Large intestine (tissue), 3 donors: Measurements from ENCODE around the gene CFAP65. TPM values are rescaled to one million over a fixed set of nuclear protein-coding genes. Genes with fewer than 3 reads are reported as not detected.

Source experiments
- DNase-seq, 2 donors: peaks; one replicate each; pipeline versions ENCODE4 v3.0.0 to v3.0.0-alpha.2; 2013
- H3K27ac ChIP-seq: one replicate; pipeline ENCODE4 v1.5.1; 2013; ENCODE audit warnings: low read length
- H3K27me3 ChIP-seq: 2 replicates; pipeline ENCODE4 v1.6.1; 2013; ENCODE audit warnings: low read length; ENCODE audit not compliant: control insufficient read depth, insufficient read depth
- H3K36me3 ChIP-seq: 2 replicates; pipeline ENCODE4 v1.6.1; 2013; ENCODE audit warnings: low read length; ENCODE audit not compliant: control insufficient read depth, insufficient read depth
- H3K4me1 ChIP-seq: one replicate; pipeline ENCODE4 v1.6.1; 2013; ENCODE audit warnings: low read length; ENCODE audit not compliant: control insufficient read depth, insufficient read depth
- H3K4me3 ChIP-seq: one replicate; pipeline ENCODE4 v1.5.1; 2013; ENCODE audit warnings: low read length
- H3K9me3 ChIP-seq: one replicate; pipeline ENCODE4 v1.6.1; 2013; ENCODE audit warnings: mild to moderate bottlenecking, low read depth, low read length, moderate library complexity; ENCODE audit not compliant: control insufficient read depth
- WGBS: methylation state at CpG from one replicate; pipeline ENCODE4 v1.1.5; 2013; ENCODE audit warnings: low lambda C conversion rate; ENCODE audit not compliant: insufficient coverage; 5-methylcytosine and 5-hydroxymethylcytosine counted together
- polyA plus RNA-seq: library from polyadenylated mRNA; unstranded; fragments of 120-200 nt; gene quantifications from one replicate; pipeline ENCODE4 v1.2.1, GENCODE V29; 2013

CFAP65 gene
- polyA plus RNA-seq, 1 donor, result 3.4 TPM

DNA sequence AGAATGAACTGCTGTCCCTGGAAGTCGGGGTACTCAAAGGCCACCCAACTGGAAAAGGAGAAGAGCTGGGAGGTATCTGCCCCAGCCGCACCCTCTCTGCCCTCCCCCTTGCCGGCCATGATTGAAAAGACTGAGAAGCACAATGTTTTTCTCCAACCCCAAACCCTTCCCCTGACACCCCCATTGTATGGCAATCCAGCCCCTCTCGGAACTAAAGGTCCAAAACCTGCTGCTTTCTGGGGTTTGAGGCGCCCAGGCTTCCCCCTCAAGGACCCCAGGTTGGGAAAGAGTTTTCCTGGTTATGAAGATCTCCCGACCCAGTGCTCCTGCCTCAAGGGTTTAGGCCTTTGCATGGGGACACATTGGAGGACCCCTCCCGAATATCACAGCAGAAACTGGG is 49.1 kb downstream of the CFAP65 start:
- no peaks in the 10 kb centered on the region for H3K36me3 ChIP-seq
- no peak for DNase-seq
- WGBS, result no CpG with 5 or more reads among the region's 7 CpGs
- H3K4me1 ChIP-seq, result peaks cover 16% of the 10 kb centered on the region
- H3K9me3 ChIP-seq, result peaks cover 12% of the 10 kb centered on the region
- H3K27ac ChIP-seq, result no peak overlapping the region
- peaks cover 98% of the 10 kb centered on the region for H3K27me3 ChIP-seq
- no peak overlapping the region for H3K4me3 ChIP-seq

DNA sequence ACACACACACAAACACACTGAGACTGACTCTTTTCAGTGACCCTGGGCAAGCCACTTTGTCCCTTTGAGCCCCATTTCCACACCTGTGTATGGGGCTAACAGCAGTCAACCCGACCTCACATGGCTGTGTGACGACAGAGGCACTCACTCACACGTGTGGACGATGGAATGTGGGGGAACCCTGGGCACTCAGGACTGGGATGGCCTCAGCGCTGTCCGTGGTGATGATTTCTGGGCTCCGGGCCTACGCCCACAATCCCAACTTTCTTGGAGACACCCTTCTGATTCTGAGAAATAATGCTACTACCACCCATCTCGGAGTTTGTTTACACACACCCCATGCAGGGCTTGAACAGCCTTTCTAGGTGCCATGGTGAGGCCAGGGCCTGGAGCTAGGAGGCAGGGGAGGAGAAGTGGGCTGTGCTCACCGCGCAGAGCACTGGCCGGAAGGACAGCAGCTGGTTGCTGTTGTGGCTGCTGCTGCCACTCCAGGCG is 49.6 kb downstream of the CFAP65 start:
- Histone ChIP-seq H3K27me3 (peaks cover 99% of the 10 kb centered on the region), H3K9me3 (peaks cover 12% of the 10 kb centered on the region), H3K36me3 (no peaks in the 10 kb centered on the region), H3K4me3 (no peak overlapping the region), H3K27ac (no peak overlapping the region), H3K4me1 (peaks cover 16% of the 10 kb centered on the region)
- peak in 1 of 2 donors; percentile 55 for DNase-seq
- no CpG with 5 or more reads among the region's 13 CpGs for WGBS

DNA sequence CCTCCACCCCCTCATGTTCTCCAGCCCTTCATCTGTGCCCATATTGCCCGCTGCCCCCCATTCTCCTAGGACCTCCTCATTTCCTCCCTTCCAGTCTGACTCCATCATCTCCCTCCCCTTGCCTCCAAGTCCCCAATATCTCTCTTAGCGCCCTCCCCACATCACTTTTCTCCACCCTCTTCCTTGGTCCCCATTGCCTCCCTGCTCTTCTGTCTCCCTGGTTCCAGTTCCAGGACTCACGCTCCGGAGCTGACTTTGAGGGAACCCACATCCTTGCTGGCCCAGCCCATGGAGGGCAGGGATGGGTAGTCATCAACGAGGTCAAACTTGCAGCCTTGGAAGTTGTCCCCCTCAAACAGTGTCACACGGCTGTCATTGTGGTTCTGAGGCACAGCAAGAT is 50.7 kb downstream of the CFAP65 start:
- Histone ChIP-seq H3K4me3 (no peak overlapping the region), H3K9me3 (peaks cover 13% of the 10 kb centered on the region), H3K27ac (no peak overlapping the region), H3K36me3 (no peaks in the 10 kb centered on the region), H3K27me3 (peaks cover 99% of the 10 kb centered on the region), H3K4me1 (peaks cover 13% of the 10 kb centered on the region)
- DNase-seq, result no peak
- WGBS, result 17% methylated on average over 1 of the region's 6 CpGs

- no peak for DNase-seq
These were observed 51.3 kb downstream of the CFAP65 start for GRCh38 chr2:218990052-218990451.

GRCh38 chr2:218988650-218989049 is 52.7 kb downstream of the CFAP65 start:
- Histone ChIP-seq H3K4me3 (no peak overlapping the region), H3K27me3 (peaks cover 99% of the 10 kb centered on the region), H3K36me3 (no peaks in the 10 kb centered on the region), H3K4me1 (peaks cover 6% of the 10 kb centered on the region), H3K27ac (no peak overlapping the region), H3K9me3 (peaks cover 19% of the 10 kb centered on the region)
- DNase-seq, result no peak
- WGBS, result no CpG with 5 or more reads among the region's 2 CpGs

More at GRCh38 chr2:218990052-218990451, 51.3 kb downstream of the CFAP65 start:
- peaks cover 13% of the 10 kb centered on the region for H3K4me1 ChIP-seq
- H3K4me3 ChIP-seq, result no peak overlapping the region
- no peaks in the 10 kb centered on the region for H3K36me3 ChIP-seq
- peaks cover 99% of the 10 kb centered on the region for H3K27me3 ChIP-seq
- no peak overlapping the region for H3K27ac ChIP-seq
- WGBS, result no CpG with 5 or more reads among the region's 9 CpGs
- peaks cover 17% of the 10 kb centered on the region for H3K9me3 ChIP-seq

GRCh38 chr2:218988164-218988563 is 53.2 kb downstream of the CFAP65 start:
- DNase-seq, result no peak
- peaks cover 99% of the 10 kb centered on the region for H3K27me3 ChIP-seq
- no CpG with 5 or more reads among the region's 3 CpGs for WGBS

DNA sequence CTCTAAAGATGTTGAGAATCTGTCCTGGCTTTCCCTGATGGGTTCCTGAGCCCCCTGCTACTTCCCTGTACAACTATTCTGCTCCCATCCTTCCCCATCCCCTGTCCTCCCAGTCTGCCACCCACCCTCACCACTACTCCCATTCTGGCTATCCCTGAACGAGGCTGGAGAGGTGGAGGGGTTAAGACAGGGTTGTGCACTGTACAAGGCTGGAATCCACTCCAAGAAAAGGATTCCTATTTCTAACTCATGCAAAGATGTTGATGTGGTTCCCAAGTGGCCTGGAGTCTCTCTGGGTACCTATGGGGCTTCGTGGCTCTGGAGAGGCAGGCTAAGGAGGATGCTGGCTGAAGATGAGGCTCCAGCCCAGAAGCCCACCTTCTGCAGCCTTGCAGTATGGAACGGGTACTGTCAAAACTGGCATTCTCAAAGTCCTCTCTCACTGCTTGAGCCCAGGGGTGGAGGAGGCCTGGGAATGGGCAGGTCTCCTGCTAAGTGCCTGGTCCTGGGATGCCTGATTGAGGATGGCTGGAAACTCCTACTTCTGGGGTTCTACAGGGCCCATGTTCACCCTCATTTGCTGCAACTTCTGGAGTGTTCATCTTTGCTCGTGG is 55.1 kb downstream of the CFAP65 start:
- Histone ChIP-seq H3K36me3 (no peaks in the 10 kb centered on the region), H3K9me3 (peaks cover 13% of the 10 kb centered on the region), H3K4me3 (no peak overlapping the region), H3K27ac (no peak overlapping the region), H3K4me1 (peaks cover 6% of the 10 kb centered on the region), H3K27me3 (peaks cover 99% of the 10 kb centered on the region)
- 0% methylated on average over 1 of the region's 4 CpGs for WGBS
- no peak for DNase-seq

More at GRCh38 chr2:218988164-218988563, 53.2 kb downstream of the CFAP65 start:
- Histone ChIP-seq H3K4me3 (no peak overlapping the region), H3K9me3 (peaks cover 14% of the 10 kb centered on the region), H3K4me1 (peaks cover 1% of the 10 kb centered on the region), H3K36me3 (no peaks in the 10 kb centered on the region), H3K27ac (no peak overlapping the region)

- H3K4me1 ChIP-seq, result peaks cover 10% of the 10 kb centered on the region
- no peak overlapping the region for H3K27ac ChIP-seq
- H3K36me3 ChIP-seq, result no peaks in the 10 kb centered on the region
- no peak for DNase-seq
- H3K4me3 ChIP-seq, result no peak overlapping the region
- peaks cover 13% of the 10 kb centered on the region for H3K9me3 ChIP-seq
- H3K27me3 ChIP-seq, result peaks cover 98% of the 10 kb centered on the region
- WGBS, result 3% methylated on average over 8 of the region's 49 CpGs
These were observed 55.8 kb downstream of the CFAP65 start for GRCh38 chr2:218985325-218986091.

GRCh38 chr2:218985021-218985324 is 56.3 kb downstream of the CFAP65 start, which contains the start of gene FEV:
Gene FEV, minus strand, starts transcription at chr2:218985184. Its CDS starts 109 bp downstream, at chr2:218985075.
- Histone ChIP-seq H3K27me3 (peaks cover 97% of the 10 kb centered on the region), H3K9me3 (peaks cover 13% of the 10 kb centered on the region), H3K4me1 (peaks cover 10% of the 10 kb centered on the region), H3K27ac (no peak within 1 kb of the TSS), H3K36me3 (no peaks in the 10 kb centered on the region), H3K4me3 (peak within 1 kb of the TSS; percentile 16)
- WGBS, result no CpG with 5 or more reads among the region's 32 CpGs
- no peak for DNase-seq

DNA sequence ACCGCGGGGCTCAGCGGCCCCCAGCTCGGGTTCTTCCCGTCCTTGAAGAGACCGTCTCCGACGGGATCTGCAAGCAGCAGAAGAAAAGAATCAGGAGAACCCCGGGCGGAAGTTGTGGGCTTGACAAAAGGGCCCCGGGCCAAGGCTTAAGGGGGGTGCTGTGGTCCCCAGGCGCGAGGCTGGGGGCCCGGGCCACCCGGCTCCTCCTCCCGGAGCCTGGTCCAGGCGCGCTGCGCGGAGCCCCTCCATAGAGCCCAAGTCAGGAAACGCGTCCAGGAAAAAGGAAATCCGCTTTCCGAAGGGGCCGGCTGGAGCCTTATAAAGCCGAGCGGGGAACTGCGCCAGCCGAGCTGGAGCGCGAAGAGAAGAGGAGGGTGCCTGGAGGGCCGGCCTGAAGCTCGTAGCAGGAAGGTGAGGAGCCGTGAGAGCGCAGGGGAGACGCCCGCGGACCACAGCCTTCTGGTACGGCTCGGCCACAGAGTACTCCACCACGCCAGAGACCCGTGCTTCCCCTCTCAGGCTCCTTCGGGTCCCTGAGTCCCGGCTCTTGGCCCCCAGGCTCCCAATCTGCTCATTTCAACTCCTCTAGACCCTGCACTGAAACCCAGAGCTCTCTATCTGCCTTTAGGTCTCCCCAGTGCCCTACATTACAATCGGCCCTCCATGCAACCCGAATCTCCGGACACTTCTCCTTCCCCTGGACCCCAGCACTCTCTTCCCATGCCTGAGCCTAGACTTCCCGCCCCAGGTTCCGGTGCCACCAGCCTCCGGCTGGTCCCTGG is 56.9 kb downstream of the CFAP65 start:
- Histone ChIP-seq H3K9me3 (peaks cover 13% of the 10 kb centered on the region), H3K27me3 (peaks cover 96% of the 10 kb centered on the region), H3K27ac (no peak overlapping the region), H3K4me3 (peak overlapping the region; percentile 16), H3K4me1 (peaks cover 13% of the 10 kb centered on the region), H3K36me3 (no peaks in the 10 kb centered on the region)
- WGBS, result no CpG with 5 or more reads among the region's 50 CpGs
- no peak for DNase-seq
